Stimulated activated CD8-positive, alpha-beta memory T cell treated with anti-CD3 and anti-CD28 coated beads, Interleukin-2, amount 100 ng/mL, for 1 hour (primary cell): ENCODE data around the gene CHKB.
"Not testable (repeated sequence)": the region's sequence is repeated elsewhere in the genome, so short reads cannot be mapped to it uniquely, and the experiment has no call there.

Source experiments
- DNase-seq, 2 donors: peaks; one replicate each; pipeline ENCODE4 v3.0.0-alpha.2; 2020; ENCODE audit warnings: low read depth in 2 of 2

CHKB gene

GRCh38 chr22:50612528-50613221 lies 30.0 kb upstream of the CHKB start:
- DNase-seq = no peak

- no peak for DNase-seq
Measured at GRCh38 chr22:50612168-50612527, 29.5 kb upstream of the CHKB start.

DNA sequence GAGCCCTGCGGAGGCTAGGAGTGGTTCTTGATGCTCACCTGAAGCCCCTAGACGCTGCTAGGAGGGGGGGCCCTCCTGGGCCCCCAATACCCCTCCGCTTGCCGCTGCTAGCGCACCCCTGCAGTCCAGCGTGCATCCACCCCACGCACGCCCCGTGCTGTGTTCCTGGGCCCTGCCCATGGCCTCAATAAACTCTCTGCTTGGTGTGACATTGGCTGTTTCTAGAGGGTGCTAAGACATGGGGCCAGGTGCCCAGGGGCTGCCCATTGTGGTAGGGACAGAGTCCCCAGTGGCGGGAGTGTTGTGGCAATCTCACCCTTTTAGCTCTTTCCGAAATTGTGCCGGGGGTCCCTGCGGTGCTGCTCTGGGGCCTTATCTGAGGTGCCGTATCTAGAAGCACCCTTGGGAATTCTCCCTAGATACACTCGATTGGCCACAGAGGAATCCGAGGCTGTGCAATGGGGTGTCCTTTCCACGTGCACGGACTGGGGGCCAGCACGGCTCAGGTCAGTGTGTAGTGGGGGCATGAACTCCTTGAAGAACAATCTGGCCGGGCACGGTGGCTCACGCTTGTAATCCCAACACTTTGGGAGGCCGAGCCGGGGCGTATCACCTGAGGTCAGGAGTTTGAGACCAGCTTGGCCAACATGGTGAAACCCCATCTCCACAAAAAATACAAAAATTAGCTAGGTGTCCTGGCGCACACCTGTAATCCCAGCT lies 28.9 kb upstream of the CHKB start:
- no peak for DNase-seq

DNA sequence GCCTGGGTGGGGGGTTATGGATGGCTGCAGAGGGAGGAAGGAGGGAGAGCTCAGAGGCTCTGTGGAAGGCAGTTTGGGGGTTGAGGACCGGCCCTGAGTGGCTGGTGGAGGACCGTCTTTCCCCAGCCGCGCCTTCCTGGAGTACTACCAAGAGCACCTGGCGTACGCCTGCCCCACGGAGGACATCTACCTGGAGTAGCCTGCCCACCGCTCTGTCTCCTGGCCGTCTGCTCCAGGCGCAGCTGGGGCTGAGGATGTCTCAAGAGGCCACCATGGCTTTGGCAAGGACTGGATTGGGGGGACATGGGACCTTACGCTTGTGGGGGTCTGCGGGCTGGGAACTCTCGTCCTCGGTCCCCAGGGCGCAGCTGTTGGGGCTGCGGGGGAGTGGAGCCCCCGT lies 27.9 kb upstream of the CHKB start:
- no peak for DNase-seq

- DNase-seq = no peak
Measured at GRCh38 chr22:50610041-50610451, 27.4 kb upstream of the CHKB start.

- no peak for DNase-seq
Measured at GRCh38 chr22:50609599-50609998, 26.9 kb upstream of the CHKB start.

- DNase-seq = no peak
Measured at GRCh38 chr22:50608996-50609395, 26.3 kb upstream of the CHKB start.

GRCh38 chr22:50608058-50608840 lies 25.6 kb upstream of the CHKB start:
- DNase-seq = not testable (repeated sequence)

- no peak for DNase-seq
Measured at GRCh38 chr22:50607659-50608020, 25.0 kb upstream of the CHKB start.

- no peak for DNase-seq
Measured at GRCh38 chr22:50606946-50607658, 24.5 kb upstream of the CHKB start.

- DNase-seq = no peak
Measured at GRCh38 chr22:50606165-50606945, 23.7 kb upstream of the CHKB start.

- no peak for DNase-seq
Measured at GRCh38 chr22:50605613-50606074, 23.0 kb upstream of the CHKB start.

DNA sequence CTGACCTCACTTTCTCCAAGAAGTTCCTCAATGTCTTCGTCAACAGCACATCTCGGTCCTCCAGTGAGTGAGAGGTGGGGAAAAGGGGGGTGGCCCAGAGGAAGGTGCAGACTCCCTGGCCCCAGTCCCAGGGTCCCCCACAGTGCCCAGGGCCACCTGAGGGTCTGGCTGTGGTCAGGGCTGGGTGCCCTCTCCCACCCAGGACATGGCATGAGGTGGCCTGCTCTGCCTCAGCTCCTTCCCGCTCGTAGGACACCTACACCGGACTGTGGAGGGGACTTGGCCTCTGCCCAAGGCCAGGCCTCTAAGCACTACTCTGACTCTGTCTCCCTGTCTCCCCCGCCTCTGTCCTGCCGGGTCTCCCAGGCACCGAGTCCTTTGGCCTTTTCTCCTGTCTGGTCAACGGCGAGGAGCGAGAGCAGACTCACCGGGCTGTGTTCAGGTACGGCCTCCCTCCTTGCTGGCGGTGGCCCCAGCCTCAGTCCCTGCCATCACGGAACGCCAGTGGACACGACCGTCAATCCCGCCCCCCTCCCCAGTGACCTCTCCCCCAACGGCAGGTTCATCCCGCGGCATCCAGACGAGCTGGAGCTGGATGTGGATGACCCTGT lies 22.5 kb upstream of the CHKB start:
- no peak for DNase-seq

GRCh38 chr22:50604256-50605001 lies 21.8 kb upstream of the CHKB start:
- no peak for DNase-seq

DNA sequence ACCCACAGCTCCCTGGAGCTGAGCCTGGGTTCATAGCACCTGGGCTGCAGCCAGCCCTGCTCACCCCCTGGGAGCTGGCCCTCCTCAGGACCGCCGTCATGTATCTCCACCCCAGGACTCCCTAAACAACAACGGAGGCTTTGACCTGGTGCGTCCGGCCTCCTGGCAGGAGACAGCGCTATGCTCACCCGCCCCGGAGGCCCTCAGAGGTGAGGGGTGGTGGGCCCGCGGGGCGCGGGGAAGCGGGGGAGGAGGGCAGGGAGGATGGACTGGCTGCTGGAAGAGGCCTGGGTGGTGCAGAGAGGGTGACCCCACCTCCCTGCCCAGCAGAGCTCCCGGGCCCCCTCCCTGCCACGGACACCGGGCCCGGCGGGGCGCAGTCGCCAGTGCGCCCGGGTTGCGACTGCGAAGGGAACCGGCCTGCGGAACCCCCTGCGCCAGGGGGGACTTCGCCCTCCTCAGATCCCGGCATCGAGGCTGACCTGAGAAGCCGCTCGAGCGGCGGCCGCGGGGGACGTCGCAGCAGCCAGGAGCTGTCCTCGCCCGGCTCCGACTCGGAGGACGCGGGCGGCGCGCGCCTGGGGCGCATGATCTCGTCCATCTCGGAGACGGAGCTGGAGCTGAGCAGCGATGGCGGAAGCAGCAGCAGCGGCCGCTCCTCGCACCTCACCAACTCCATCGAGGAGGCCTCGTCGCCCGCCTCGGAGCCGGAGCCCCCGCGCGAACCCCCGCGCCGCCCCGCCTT lies 21.0 kb upstream of the CHKB start:
- DNase-seq = no peak

DNA sequence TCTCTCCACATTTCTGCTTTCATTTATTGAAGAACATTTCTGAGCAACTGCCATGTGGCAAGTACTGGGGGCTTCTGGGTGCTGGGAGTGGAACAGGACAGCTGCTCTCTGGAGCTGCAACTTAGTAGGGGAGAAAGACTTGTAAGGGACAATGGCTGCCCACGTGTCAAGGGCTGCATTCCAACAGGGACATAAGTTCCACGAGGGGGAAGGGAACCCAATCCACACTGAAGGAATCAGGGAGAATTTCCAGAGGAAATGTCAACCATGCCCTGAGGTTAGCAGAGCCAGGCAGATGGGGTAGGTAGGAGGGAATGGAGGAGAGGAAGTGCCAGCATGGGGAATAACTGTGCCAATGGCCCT lies 19.7 kb upstream of the CHKB start:
- DNase-seq = no peak

GRCh38 chr22:50601669-50602337 lies 19.2 kb upstream of the CHKB start:
- no peak for DNase-seq

GRCh38 chr22:50600967-50601668 lies 18.5 kb upstream of the CHKB start:
- no peak for DNase-seq
